Activated CD8-positive, alpha-beta memory T cell treated with anti-CD3 and anti-CD28 coated beads for 4 hours (primary cell): ENCODE measurements around the gene RAD21L1.

Experiments used
- DNase-seq, 2 donors: peaks; one replicate each; pipeline ENCODE4 v3.0.0-alpha.2; 2020; ENCODE audit warnings: low read depth in 2 of 2

The RAD21L1 gene

DNA sequence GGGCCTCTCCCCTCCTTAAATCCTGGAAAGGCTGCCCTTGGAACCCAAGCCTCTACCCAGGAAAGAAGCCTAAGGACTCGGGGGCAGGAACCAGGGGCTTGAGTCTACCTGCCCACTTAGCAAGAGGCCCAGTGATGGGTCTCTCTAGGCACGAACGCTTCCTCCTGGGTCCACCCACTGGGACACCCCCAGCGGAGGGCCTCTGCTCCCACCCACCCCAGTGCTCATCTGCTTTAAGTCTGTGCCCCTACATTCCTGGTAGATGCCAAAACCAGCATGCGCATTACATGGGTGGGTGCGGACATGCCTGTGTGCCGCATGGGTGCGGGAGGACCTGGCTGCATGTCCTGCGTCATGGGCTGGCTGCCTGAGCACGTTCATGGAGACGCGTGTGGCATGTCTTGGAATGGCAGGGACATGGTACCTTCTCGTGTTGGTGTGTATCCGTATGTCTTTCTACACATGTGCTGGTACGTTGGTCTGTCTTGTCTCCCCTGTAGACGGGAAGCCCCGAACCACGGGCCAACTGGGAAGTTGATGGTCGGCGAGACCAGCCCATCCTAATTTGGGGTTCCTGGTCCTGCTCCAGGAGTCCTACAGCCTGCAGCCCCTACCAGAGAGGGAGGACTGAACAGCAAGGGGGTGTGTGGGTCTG is 69.6 kb downstream of the RAD21L1 start:
- no peak for DNase-seq

DNA sequence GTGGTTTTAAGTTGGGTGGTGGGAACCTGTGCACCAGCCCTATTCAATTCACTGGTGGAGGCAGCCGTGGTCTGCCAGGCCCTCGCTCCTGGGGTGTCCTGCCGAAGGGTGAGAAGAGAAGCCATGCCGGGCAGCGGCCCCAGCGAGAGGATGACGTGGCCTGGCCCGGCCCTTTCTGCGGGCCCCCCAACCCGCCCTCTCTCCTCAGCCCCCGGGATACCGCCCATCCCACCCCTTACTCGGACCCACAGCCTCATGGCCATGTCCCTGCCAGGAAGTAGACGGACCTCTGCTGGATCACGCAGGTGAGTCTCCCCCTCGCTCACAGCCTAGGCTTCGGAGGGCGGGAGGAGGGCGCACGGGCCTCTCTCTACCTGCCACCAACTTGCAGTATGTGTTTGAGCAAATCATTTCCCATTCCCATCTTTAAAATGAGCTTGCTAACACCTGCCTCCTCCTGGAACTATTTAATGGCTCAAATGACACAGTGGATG is 70.3 kb downstream of the RAD21L1 start:
- DNase-seq: no peak

DNA sequence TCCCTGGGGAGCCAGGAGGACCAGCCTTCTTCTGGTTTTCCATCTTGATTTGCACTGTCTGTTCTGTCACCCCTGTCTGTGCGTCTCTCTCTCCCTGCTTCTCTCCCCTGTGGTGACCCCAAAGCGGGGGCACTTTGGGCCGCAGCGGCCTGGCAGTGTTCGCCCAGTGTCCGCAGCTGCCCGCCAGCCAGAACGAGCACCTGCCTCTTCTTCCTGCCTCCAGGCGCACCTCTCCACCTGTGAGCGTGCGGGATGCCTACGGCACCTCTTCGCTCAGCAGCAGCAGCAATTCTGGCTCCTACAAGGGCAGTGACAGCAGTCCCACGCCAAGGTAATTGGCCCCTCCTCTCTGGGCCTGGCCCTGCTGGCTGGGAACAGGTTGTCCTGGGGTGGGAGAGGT is 71.1 kb downstream of the RAD21L1 start:
- DNase-seq: no peak

DNA sequence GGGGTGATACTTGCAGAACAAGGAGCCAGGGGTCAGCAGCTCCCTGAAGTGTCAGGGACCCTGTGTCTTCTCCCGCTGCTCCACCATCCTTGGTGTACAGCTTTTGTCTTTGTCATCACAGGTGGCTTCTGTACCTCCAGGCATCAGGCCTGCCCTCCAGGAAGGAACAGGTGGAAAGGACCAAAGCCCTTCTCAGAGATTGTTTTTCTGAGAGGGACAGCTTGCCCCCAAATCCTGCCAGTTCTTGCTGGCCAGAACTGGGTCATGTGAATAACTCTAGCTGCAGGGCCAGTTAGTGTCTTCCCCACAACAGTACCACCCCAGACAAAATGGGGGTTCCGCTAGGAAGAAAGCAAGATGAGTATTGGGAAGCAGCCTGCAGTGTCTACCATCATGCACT is 71.6 kb downstream of the RAD21L1 start:
- no peak for DNase-seq

DNA sequence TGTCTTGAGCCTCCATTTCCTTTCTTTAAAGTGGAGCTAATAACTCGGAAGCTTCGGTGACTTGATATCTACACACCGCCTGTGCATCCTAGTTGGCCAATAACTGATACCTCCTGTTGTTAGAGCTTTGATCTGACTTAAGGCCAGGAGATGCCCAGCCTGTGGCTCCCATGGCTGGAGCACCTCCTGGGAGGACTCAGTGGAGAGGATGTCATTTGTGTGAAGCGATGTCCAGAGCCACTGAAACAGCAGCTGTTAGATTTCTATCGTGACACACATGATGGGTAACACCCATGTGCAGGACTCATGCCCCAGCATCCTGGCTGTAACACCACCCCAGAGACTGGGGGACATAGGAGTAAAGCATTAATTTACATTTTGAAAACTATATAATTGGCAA is 72.3 kb downstream of the RAD21L1 start:
- DNase-seq: no peak

DNA sequence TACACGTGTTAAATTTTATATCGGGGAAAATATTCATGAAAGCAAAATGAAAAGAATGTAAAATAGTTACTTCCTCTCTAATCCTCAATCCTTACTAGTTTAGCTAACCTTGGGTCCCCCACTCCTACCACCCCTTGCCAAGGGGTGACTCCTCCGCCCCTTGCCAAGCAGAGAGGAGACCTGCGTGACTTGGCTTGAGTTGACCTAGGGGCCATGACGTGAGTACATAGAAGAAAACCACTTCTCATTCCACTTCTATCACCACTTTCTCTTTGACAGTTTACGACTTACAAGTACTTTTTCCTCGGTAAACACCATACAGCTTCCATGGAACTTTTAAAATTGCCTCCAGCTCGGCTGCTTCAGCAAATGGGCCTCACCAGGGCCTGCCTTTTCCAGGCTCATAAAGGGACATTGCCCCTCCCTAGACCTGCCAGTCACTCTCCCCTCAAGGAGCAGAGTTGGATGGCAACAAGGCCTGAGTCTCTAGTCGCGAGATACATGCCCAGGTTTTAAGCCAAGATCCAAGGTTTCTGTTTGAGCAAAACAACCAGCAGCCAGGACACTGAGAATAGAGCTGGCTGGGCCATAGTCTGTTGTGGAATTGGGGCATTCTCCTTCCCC is 73.2 kb downstream of the RAD21L1 start:
- DNase-seq: no peak

DNA sequence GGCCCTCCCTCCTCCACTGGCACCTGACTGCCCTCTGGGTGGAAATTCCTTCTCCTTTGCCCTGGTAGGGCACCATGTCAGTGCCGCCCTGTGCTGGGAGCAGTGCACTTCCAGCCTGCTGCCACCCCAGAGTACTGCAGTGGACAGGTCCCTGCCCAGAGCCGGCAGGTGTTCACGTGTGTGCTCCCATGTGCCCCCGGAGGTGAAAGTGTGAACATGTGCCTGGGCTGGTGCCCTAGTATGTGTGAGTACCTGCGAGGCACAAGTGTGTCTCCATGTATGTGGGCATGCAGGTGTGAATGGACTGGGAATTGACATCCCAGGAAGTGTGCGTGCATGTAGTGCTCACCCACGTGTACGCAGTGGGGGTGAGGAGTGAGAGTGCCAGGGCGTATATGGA is 73.7 kb downstream of the RAD21L1 start:
- no peak for DNase-seq

DNA sequence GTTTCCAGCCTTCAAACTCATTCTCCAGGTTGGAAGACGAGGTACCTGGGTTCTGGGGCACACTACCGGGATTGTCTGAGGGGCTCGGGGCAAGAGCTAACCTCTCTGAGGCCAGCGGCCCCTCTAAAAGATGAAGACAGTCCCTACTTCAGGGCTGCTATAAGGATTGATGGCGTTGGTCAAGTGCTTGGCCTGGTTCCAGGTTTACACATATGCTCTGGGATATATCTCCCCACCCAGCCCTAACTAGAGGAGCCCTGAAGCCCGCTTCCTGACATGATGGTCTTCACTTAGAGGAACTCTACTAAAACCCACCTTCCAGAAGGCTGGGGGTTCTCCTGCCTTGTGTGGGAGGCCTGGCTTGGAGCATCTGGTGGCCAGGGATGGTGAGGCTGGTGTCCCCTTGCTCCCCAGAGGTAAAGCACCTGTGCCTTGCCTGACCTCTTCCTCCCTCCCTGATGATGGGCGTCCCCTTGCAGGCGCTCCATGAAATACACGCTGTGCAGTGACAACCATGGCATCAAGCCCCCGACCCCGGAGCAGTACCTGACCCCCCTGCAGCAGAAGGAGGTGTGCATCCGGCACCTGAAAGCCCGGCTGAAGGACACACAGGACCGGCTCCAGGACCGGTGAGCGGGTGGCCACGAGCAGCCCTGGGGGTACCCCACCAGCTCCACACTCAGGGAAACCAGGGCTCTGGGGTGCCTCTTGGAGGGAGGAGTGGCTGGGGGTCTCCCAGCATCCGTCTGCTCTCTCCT is 74.4 kb downstream of the RAD21L1 start:
- no peak for DNase-seq

DNA sequence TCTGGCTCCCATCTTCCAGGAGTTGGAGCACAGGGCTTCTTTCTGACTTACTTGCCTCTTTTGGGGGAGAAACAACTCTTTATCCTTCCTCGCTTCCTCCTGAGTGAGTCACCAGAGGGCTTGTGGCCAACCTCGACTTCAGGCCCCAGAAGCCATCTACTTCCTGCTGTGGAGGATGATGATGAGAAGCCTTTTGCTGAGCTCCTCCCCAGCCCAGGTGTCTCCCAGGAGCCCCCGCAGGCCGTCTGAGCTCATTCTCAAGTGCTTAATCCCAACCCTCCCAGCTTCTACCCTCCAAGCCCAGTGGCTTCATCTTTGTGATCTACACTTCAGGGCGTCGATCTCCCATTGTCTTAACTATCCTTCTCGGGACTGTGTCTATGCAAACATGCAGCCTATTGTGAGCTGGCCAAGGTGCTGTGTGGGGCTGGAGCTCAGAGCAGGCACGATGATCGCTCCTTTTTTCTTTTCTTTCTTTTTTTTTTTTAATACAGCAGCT is 75.2 kb downstream of the RAD21L1 start:
- peak; percentile 28 to 33 for DNase-seq

DNA sequence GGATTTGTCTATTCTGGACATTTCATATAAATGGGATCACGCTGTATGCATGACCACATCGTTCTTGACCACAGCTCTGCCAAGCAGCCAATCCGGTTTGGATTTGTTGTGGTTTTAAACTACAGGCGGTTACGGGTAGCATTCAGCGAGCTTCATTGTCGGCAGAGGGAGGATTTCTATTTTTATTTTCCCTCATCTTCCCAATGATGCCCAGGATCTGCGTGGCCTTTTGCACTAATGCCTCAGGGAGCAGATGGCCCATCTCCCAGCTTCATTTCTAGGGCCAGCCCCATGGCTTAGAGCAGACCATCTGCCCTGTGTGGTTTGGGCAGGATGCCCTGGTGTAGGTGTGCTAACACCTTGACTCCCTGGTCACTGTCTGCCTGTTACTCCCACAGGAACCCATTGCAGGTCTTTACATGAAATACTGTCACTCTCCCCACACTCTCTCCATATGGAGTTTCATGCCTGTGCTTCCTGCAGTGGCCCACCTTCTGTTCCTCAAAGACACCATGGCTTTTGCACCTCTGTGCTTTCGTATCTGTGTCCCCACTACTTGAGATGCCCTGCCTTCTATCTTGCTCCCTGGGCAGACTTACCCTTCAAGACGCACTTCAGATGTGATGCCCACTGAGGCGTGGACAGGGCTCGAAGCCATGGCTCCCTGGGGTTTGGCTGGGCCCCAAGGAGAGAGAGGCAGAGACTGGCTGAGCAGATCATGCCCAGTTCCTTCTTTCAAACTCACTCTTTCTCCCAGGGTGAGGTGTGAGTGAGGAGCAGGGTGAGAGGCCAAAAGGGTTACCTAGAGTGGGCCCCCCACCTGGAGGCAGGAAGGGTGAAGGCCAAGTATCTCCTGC is 77.1 kb downstream of the RAD21L1 start:
- DNase-seq: no peak

DNA sequence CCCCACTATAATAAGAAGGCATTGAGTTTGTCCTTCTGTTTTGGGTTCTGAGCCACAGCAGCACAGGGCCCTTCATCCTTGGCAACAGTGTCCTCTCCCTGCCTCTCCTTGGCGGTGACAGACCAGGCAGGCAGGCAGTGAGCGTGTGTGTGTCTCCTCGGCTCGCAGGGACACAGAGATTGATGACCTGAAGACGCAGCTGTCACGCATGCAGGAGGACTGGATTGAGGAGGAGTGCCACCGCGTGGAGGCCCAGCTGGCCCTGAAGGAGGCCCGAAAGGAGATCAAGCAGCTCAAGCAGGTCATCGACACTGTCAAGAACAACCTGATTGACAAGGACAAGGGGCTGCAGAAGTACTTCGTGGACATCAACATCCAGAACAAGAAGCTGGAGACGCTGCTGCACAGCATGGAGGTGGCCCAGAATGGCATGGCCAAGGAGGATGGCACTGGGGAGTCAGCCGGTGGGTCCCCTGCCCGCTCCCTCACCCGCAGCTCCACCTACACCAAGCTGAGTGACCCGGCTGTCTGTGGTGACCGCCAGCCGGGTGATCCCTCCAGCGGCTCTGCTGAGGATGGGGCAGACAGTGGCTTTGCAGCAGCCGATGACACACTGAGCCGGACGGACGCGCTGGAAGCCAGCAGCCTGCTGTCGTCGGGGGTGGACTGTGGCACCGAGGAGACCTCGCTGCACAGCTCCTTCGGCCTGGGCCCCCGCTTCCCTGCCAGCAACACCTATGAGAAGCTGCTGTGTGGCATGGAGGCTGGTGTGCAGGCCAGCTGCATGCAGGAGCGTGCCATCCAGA is 79.1 kb downstream of the RAD21L1 start:
- DNase-seq: no peak
